ENCODE measurements around the gene PPP1R9B.
A peak's percentile ranks its signal among the peaks of the same experiment; 100 is the strongest.

Gene PPP1R9B

DNA sequence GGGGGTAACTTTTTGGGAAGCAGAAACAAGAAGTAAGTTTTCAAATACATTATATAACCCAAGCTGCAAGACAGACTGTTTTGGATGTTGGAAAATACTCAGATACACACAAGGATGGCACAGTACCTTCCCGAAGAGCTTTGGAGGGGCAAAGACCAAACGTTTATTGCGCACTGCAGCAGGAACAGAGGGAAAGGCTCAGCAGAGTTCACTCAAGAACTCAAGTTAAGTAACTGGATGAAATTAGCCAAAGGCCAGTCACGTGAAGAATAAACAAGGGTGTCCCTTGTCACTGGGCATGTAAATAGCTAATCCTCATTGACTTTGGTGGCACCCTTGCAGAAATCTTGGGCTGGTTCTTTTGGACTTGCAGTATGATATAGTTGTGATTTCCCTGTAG is 52.6 kb downstream of the PPP1R9B start:
- H3K4me3 ChIP-seq (replicated peaks; ENCODE audit: low read depth, low read length), result no peak overlapping the region
- TF ChIP-seq, protein P1, sequence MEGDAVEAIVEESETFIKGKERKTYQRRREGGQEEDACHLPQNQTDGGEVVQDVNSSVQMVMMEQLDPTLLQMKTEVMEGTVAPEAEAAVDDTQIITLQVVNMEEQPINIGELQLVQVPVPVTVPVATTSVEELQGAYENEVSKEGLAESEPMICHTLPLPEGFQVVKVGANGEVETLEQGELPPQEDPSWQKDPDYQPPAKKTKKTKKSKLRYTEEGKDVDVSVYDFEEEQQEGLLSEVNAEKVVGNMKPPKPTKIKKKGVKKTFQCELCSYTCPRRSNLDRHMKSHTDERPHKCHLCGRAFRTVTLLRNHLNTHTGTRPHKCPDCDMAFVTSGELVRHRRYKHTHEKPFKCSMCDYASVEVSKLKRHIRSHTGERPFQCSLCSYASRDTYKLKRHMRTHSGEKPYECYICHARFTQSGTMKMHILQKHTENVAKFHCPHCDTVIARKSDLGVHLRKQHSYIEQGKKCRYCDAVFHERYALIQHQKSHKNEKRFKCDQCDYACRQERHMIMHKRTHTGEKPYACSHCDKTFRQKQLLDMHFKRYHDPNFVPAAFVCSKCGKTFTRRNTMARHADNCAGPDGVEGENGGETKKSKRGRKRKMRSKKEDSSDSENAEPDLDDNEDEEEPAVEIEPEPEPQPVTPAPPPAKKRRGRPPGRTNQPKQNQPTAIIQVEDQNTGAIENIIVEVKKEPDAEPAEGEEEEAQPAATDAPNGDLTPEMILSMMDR (IDR thresholded peaks at IDR 0.05; ENCODE audit: low read length, missing control alignments), result no peak
- no peak for DNase-seq (ENCODE audit: low read depth)

DNA sequence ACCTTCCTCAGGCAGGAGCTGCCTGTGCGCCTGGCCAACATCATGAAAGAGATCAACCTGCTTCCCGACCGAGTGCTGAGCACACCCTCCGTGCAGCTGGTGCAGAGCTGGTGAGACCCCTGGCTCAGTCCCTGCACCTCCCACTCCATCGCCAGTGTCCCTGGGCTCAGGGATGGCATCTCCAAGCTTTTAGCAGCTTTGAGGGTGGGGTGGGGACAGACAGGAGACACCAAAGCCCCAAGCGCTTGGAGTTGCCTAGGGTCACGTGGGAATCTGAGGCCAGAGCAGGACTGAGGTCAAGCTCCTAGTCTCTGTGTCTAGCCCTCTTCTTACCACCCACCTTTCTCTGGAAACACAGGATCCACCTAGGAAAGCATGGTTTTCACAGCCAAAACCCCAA is 53.0 kb downstream of the PPP1R9B start:
- TF ChIP-seq, protein P1 (IDR thresholded peaks at IDR 0.05; ENCODE audit: low read length, missing control alignments), result no peak
- DNase-seq (ENCODE audit: low read depth), result no peak

DNA sequence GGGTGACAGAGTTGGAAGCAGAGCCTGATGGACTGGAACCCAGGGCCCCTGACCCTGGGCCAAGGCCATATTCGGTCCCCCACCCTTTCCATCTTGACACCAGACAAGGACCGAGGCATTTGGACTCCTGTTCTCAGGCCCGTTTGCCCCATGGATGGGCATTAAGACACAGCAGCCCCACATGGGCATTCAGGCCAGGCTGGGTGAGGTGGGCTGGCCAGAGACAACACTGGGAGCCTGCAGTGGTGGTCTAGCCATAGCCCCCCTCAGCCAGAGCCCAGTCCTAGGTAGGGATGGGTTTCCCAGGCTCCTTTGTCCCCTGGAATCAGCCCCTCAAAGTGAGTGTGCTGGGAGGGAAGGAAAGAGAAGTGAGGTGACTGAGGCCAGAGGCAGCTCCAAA is 53.7 kb downstream of the PPP1R9B start:
- TF ChIP-seq, protein P1 (IDR thresholded peaks at IDR 0.05; ENCODE audit: low read length, missing control alignments), result no peak
- no peak for DNase-seq (ENCODE audit: low read depth)
- H3K4me3 ChIP-seq (replicated peaks; ENCODE audit: low read depth, low read length), result no peak overlapping the region

More for the DNA sequence above, 53.0 kb downstream of the PPP1R9B start:
- H3K4me3 ChIP-seq (replicated peaks; ENCODE audit: low read depth, low read length), result no peak overlapping the region

DNA sequence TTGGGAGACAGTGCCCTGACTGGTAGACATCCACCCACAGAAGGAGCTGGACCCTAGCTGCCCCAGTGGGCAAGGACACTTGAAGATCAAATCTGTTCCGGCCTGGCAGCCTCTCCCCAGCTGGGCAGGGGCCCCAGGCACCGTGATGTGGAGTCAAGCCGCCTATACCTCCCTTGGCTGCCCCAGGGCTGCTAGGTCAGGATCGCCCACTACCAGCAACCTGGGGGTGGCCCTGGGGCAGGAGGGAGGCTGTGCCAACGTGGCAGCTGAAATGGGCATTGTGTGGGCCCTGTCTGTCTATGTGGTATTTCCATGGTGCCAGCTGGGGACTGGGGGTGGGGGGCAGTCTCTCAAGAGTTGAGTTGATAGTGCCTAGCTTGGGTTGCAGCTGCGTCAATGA is 54.4 kb downstream of the PPP1R9B start:
- DNase-seq (ENCODE audit: low read depth), result no peak
- H3K4me3 ChIP-seq (replicated peaks; ENCODE audit: low read depth, low read length), result peak overlapping the region; percentile 91
- TF ChIP-seq, protein P1 (IDR thresholded peaks at IDR 0.05; ENCODE audit: low read length, missing control alignments), result no peak

DNA sequence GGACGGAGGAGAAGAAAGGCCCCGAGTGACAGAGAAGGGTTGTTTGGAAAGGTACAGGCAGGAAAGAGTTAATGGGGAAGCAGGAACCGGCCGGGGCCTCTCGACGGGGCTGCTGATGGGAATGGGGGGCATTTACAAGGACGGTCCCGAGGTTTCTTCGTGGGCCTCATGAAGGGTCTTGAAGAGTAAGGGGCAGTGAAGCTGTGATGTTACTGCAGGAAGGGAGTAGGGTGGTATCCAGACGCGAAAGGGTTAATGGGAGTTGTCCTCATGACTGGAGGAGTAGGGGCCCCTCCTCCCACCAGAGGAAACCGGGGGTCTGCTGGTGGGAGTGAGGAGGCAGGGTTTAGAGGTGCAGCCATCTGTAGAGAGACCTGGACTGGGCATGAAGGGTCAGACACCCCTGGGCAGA is 54.8 kb downstream of the PPP1R9B start:
- no peak for DNase-seq (ENCODE audit: low read depth)
- TF ChIP-seq, protein P1 (IDR thresholded peaks at IDR 0.05; ENCODE audit: low read length, missing control alignments), result no peak
- peak overlapping the region; percentile 91 for H3K4me3 ChIP-seq (replicated peaks; ENCODE audit: low read depth, low read length)

DNA sequence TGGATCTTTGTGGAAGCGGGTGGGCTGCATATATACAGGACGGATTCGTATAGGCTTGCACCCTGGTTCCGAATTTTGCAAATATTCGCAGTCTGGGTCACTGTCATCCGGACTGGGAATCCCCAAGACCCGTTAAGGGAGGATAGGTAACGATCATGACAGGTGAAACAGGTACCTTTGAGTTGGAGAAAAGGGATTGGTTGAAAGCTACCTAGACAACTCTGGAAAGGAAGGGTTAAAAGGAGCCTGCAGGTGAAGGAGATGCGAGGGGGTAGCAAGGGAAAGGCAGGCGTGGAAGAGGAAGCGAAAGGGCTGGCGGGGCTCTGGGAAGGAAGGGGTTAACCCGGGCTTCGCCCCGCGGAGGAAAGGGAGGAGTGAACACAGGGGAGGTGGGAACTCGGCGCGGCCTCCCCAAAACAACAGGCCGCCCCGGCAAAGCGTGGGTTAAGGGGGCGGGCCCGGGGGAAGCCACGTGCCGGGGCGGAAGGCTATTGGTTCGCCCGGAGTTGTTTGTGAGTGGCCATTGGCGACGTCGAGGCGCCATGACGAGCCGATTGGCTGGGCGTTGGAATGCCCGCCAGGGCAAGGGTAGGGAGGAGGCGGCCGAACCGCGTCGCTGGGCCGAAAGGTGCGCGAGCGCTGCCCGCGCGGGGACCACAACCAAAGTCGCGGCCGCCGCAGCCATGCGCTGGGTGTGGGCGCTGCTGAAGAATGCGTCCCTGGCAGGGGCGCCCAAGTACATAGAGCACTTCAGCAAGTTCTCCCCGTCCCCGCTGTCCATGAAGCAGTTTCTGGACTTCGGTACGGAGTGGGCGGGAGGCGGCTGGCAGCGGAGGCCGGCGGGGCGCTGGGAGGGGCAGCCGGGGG is 55.5 kb downstream of the PPP1R9B start, which contains the start of gene PDK2:
Gene PDK2 (plus strand): TSS at position 599 of the 867 bp plus-strand sequence. CDS start 85 bp downstream, at position 684.
- peak within 1 kb of the TSS; percentile 91 for H3K4me3 ChIP-seq (replicated peaks; ENCODE audit: low read depth, low read length)
- TF ChIP-seq, protein P1 (IDR thresholded peaks at IDR 0.05; ENCODE audit: low read length, missing control alignments), result no peak
- DNase-seq (ENCODE audit: low read depth), result peak; percentile 96
